GM19467 (cell line): ENCODE results near the gene ANKRD66.
"Not testable (repeated sequence)": the region's sequence is repeated elsewhere in the genome, so short reads cannot be mapped to it uniquely, and the experiment has no call there.

Experiments
- ATAC-seq: cut with Tn5 transposase; IDR thresholded peaks from one replicate; pipeline ENCODE4 v1.9.1; 2021; ENCODE audit warnings: mild to moderate bottlenecking, moderate library complexity; ENCODE audit not compliant: unreplicated experiment

ANKRD66 gene

DNA sequence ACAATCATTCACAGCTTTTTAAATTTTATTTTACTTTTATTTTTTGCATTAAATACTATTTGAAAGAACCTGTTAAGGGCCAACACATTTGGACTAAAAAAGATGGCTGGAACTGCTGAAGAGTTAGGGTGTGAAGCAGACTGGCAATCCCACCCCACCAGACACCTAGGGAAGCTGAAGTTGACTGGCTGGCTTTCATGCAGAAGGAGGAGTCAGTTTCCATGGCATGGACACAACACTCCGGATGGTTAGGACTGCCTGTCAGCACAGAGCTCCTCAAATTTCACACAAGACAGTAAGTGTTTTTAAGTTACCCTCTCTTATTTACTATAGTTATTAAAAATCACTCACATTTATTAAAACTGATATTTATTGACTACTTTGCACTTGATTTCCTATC, at the start of gene ANKRD66:
Gene ANKRD66 (plus strand): TSS at position 238 of the 400 bp plus-strand sequence. CDS start 5,016 bp downstream, outside the sequence.
- ATAC-seq = no peak

DNA sequence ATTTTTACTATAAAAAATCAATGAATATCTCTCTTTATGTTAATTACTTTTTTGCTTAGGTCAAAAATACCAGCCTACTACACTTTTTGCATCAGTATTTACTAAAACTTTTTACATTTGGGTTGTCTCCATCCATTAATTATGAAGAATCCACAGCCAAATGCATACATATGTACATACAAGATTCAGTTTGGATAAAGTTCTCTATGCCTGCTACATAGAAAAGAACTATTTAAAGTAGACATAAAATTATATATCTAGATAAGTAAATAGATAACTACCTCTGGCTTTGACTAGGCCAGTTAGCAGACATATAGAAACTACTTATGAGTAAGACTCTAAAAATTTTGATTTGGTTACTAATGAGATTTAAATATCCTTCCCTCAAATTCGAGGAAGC, 46.8 kb upstream of the ANKRD66 start:
- ATAC-seq = no peak

DNA sequence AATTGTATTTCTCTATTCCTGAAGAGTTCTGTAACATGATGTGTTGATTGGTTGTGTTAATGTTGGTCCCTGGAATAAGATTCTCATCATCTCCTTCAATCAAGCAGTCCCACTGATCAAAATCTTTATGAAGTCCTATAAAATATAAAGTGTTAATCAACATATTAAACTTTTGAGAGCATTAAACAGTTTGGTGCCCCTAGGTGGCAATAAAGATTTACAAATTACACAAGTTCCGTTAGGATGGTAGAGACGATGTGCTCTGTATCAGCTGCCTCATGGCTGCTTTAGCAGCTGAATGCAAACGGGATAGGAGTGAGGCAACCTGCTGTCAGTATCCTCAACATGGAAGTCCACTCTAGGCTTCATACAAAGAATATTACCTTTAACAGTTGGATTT, 42.2 kb upstream of the ANKRD66 start:
- no peak for ATAC-seq

DNA sequence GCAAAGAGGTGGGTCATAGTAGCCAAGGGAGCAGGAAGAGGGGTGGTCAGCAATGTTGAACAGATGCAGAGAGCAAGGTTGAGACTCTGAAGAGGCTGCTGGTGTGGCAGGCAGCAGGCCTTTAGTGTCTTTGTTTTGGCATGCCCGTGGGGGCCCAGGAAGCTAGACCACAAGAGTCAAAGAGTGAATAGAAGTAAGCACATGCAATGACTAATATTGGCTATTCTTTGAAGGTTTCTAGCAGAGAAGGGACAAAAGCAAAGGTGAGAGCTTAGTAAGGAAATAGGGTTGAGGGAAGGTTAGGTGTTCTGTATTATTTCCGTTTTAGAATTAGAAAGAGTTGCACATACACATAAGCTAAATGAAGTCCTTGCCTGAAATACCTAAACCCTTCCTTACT, 40.3 kb upstream of the ANKRD66 start:
- no peak for ATAC-seq

DNA sequence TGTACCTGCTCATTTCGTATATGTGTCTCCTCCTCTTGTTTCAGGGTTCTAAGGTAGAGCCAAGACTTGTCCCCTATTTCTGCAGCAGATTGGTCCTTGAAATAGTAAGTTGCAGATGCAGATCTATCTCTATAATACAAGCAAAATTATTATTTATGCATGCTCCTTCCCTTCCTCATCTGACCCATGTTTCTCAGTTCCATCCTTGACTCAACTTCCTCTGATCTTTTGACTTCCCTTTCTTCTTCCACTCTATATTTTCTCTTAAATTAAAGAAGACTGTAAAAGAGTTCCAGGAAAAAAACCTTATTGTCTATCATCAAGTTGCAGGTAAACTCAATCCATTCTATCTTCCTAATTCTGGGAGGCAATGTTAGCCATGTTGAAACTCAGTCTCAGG, 35.2 kb upstream of the ANKRD66 start:
- no peak for ATAC-seq

DNA sequence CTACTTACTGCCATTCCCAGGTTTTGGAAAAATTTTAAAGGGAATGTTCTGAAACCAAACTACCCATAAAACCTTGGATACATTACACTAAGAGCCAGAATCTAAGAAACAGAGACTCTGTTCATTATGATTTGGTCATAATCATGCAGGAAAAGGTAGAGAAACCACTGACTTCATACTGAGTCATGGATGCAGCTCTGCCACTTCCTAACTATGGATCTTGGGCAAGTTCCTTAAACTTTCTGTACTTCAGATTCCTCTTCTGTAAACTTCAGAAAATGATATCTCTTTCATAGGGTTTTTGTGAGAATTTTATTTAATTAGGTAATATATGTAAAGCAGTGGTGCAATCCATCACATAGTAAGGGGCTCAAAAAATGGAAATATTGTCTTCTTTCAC, 31.6 kb upstream of the ANKRD66 start:
- no peak for ATAC-seq

DNA sequence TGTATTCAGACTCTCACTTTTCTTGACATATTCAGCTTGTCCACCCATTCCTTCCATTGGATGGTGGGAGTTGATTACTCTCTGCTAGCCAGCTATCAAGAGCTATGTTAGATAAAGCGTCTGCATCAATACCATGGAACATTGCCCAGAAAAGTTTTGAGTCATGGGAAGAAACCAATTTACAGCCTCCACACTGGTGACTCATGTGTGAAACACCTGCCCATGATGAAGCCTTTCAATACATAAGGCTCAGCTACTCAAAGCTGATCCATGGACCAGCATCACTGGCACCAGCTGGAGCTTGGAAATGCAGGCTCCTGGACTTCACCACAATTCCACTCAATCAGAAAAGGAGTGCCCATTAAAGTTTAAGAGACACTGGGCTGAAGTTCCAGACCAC, 27.6 kb upstream of the ANKRD66 start:
- no peak for ATAC-seq

DNA sequence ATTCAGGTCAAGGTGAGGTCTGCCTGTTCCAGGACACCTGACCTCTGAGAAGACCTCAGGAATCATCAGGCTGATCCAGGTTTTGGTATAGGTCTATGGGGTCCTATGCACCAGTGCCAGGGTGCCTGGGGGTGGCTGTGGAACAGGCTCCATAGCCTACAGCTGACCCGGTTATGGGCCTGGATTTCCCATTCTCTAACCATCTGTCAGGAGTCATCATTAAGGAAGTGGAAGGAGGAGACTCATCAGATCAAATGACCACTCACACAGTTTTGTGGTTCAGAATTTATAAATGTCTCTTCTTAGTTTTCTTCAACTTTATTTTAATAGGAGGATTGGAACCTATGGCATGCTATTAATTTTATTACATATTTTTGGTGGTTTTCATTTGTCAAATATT, 26.3 kb upstream of the ANKRD66 start:
- no peak for ATAC-seq

DNA sequence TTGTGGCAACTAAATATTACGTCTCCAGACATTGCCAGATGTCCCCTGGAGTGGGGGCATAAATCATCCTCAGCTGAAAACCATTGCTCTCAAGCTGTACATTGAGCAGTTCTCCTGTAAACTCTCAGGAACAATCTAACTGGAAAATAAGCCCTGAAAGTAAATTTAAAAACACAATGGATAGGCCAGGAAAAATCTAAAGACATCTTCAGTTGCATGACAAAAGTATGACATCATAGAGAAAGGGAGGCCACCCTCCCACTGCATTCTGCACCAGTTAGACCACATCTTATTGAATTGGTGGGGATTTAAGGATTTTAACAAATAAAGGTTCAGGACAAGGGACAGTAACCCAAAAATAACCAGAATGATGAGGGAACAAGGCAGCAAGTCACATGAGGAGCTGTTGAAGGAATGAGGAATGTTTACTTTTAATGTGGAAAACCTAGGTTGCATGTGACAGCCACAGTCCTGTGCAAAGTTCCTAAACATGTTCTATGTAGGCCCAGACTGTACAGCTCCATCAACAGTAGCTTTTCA, 16.9 kb upstream of the ANKRD66 start:
- ATAC-seq = no peak

DNA sequence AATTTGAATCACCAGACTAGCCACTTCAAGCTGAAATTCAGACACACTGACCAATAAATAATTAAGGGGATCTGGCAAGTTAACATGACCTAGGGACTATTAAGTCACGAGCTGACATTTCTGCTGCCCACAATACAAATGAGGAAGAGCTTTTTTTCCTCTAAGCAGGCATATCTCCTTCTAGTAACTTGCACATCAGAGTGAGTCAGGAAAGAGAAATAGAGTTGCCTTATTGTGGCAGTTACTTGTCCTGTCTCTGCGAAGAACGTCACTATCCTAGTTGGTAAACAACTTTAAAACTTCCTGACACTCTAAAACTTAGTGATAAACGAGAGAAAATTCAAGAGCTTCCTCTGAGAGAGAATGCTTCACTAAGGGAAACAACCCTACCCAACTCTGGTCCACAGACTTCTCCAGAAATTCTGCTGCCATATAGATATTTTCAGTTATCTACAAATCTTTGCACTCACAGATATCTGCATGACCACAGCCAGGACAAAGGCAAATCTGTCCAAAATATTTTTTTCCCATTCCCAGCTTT, 15.7 kb upstream of the ANKRD66 start:
- ATAC-seq = no peak

DNA sequence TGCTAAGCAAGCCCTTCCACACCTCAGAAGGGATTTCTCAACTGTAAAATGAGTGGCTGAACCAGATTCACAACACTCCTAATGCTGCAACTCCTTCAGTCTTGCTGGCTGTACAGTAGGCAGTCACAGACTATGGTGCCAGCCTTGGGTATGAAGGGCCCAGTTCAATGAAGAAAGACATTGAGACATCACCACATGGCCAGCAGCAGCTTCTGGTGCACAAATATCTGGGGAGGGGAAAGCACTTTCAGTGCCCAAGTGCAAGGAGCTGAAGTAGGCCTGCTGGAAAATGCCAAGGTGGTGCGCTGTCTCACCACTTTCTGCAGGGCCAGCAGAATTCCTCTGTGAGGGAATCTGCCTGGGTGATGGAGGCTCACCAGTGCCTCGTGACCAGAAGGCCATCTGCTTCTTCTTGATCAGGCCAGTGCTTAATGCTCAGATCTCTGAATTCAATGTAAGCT, 13.4 kb upstream of the ANKRD66 start:
- no peak for ATAC-seq

DNA sequence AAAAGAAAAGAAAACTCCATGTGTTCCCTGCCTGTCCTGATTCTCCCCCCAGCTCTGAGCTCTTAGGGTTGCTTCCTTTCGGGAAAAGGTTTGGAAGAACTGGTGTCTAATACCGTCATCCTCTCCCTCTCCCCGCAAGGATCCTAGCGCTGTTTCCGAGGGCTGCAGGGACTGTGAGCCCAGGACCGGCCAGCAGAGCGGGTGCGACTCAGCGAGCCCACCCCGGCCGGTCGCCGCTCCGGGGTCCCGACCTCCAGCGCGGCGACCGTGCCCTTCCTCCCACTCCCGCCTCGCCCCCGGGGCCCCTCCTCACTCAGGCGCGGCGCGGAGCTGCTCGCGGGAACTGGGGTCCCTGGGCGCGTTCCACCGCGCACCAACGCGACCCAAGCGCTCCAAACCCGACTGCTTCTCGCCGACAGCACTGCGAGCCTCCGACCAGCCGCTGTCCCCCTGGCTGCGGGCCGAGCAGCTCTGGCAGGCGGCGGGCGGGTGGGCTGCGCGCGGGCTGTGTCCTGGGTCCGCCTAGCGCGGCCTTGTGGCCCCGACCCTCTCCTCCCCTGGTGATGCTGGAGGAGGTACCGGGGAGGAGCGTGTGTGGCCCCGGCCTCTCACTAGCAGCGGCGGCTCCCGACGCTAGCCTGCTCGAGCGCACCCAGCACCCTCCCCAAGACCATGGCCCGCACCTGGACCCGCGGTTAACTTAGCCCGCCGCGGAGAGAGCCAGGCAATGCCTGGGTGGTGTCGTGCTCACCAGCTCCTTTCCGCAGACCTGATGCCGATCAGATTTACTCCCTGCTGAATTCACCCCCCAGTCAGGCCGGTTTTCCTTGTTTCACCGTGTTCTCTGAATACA, 11.6 kb upstream of the ANKRD66 start, which contains the start of gene PLA2G7:
Gene PLA2G7 (minus strand): TSS at position 509 of the 853 bp plus-strand sequence. CDS start 12,484 bp downstream, outside the sequence.
- no peak for ATAC-seq

DNA sequence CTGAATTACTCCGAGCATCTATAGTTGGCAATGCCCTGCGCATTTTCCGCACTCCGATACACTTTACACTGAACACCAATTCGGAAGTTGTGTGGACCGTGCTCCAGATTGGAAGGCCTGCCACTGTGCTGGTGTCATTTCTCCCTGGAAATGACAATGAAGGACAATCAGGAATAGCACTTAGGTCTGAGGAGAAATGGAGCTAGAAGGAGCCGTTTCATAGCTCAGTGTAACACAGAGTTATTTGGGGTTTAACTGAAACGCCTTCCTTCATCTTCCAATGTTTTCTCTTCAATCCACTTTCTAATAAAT, 11.1 kb upstream of the ANKRD66 start:
- ATAC-seq = no peak

DNA sequence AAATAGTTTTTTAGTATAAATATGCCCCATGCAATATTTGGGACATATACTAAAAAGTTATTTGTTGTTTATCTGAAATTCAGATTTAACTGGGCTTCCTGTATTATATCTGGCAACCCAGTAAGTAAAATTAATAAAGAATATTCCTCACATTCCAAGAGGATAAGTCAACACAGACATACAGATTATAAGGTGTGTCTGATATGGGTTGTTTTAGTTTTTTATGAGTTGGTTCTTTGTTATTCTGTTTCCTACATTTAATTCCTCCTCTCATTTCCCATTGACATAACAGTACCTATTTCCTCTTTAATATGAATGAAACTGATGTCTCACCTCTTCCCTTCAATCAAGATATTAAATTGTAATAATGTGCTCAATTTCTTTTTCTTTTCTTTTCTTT, 9.8 kb upstream of the ANKRD66 start:
- ATAC-seq = no peak

DNA sequence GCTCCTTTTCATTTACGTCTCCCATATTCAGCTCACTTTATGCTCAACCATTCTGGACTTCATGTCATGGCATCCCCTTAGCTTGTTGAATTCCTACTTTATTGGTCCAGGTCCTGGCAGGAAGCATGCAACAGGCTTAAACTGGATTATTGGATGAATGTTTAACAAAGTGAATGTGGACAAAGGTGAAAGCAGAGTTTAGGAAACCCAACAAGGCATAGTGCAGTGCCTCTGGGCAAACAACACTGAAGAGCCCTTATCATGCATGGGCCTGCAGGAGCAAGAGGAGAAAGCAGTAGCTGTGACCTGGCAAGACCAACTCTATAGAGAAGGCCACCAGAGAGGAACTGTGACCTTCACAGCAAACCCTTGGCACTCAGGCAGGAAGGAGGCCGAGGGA, 5.3 kb upstream of the ANKRD66 start:
- ATAC-seq = no peak

DNA sequence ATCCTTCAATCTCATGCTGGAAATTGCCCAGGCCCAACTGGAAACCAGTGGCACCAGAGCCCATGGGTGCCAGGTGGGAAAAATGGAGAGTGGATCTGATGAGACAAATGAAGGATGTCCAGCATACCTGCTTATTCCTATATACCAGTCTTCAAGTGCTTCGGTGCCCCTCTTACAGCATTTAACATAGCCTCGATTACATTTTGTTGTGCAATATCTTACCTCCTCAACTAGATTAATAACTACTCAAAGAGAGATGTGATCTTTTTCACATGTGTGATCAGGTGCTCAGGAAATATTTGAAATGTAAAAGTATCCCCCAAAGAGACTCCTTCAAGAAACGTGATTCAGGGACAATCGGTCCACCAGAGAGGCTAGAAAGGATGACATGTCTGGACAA, 4.8 kb upstream of the ANKRD66 start:
- no peak for ATAC-seq

DNA sequence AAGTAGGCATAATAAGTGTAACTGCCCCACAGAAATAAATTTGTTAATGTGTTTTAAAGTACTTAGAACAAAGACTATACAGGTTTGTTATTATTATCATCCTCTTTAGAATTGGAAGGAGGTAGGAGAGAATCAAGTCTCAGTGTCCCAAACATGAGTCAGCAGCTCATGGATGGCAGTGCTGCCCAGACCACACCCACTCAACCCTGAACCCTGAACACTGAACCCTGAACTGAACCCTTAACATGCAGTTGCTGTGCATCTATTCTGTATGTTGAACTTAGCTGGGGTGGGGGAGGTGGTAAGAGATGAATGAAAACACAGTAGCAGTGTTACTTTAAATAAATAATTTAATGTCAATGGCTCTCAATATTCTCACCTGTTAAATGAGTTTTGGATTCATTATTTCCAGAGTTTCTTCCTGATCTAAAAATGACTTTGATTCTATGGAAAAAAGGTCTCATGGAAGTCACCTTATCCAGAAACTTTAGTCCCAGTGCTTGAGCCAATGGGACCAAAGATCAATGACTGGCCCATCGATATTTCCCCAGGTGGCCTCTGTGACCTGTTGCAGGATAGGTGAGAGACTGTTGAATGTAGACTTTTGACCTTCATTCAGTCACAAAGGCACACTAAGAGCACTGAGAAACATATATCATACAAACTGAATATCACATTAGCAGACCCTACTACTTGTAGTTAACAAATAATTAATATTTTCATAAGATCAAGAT, 3.1 kb upstream of the ANKRD66 start:
- ATAC-seq = no peak

DNA sequence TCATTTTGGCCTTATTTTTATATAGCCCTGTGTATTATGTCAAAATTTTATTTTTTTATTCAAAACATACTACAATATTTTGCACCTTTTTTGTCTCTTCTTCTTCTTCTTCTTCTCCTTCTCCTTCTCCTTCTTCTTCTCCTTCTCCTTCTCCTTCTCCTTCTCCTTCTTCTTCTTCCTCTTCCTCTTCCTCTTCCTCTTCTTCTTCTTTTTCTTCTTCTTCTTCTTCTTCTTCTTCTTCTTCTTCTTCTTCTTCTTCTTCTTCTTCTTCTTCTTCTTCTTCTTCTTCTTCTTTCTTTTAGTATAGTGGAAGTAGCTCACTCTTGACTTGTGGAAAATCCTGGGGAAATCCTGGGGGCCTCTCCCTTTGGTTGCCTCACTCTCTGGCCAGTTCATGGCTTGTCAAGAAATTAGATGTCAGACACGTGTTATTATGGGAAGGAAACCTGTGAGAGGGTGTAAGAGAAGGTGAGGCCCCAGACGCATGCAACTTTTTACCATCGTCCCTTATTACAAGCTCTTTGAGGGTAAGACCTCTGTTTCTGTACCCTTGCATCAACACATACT, 2.5 kb upstream of the ANKRD66 start:
- ATAC-seq = not testable (repeated sequence)

DNA sequence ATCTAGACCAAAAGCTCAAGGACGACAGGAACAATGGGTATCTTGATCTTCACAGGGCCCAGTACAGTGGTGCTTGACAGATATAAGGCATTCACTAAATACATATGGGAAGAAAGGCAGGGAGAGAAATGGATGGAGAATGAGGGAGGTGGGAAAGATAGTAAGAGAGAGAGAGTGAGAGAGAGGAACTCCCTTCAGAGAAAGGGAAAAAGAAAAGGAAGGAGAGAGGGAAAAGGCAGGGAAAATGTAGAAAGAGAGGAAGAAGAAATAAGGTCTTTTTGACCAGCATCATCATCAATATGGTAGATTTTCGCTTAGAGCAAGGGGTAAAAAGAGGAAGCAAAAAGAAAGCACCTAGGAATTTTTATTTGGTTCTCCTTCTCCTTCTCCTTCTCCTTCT, 760 bp upstream of the ANKRD66 start:
- no peak for ATAC-seq

DNA sequence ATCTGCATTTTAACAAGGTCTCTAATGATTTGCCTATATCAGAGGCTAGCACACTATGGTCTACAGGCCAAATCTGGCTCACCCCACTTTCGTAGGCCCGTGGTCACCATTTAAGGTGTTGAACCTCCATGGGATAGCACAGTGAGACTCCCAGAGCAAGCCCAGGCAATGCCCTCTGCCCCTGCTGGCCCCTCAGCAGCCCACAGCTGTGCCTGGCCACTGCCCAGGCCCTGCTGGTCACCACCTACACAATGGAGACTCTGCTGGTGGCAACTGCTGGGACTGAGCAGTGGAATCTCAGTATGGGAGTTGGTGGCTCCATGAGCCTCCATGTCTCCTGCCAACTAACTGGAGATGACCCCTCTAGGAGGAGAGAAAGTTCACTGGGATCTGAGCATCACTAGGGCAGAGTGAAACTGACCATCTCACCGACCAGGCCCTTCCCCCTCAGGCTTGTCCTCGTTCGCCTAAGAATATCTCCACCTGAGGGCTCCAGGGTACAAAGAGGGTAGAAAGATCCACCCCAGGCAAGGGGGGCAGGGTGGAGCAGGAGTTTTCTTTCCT, 2.3 kb downstream of the ANKRD66 start:
- no peak for ATAC-seq

DNA sequence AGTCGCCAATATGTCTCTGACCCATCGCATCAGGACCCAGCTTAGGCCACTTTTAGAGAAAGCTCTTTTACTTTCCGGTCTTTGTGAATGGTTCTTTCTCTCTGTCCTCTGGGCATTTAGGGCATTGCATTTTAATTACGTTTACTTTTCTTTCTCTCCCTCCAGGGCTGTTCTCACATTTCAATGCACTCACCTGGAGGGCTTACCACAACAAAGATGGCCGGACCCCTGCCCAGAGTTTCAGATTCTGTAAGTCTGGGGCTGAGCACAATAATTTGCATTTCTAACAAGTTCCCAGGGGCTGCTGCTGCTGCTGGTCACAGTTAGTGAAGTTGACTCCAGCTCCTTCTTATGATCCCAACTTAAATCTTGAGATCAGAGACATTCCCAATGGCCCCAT, 3.0 kb downstream of the ANKRD66 start:
- no peak for ATAC-seq
